HepG2 (cell line): ENCODE data around the gene BABAM1. TPM values are rescaled to one million over a fixed set of nuclear protein-coding genes. Genes with fewer than 3 reads are reported as not detected.

Experiments
- ATAC-seq: fragments of 200-7000 bp; cut with Tn5 transposase; 3 replicates; pipeline ENCODE4 v1.9.1; 2020; ENCODE audit warnings: mild to moderate bottlenecking, moderate library complexity
- BruUV-seq: library from RNA; stranded (reverse); fragments of 400-500 nt; replicated peaks from 2 replicates; lab custom pipeline; 2021; lab: Mats Ljungman, UMichigan
- CTCF ChIA-PET: fragments of 300-600 bp; formaldehyde crosslinking; extraction: SDS; loops from one replicate; lab custom pipeline; 2021; ENCODE audit warnings: low total read pairs, inconsistent platforms, low intra/inter-chr PET ratio; lab: Yijun Ruan, JAX
- POLR2A ChIA-PET: fragments of 350-600 bp; sonication (Branson Sonifier 250); formaldehyde crosslinking; loops from one replicate; lab custom pipeline; 2020; ENCODE audit warnings: antibody characterized with exemption, inconsistent platforms; lab: Yijun Ruan, JAX
- DNase-seq: peaks from one replicate; pipeline ENCODE4 v3.0.0-alpha.2; 2015; ENCODE audit warnings: low spot score
- FAIRE-seq: peaks from 3 replicates; lab custom pipeline; 2011; peaks lifted over from hg19 to GRCh38; lab: Jason Lieb, UNC
- H2AFZ ChIP-seq: one replicate; pipeline ENCODE4 v1.6.1; 2011; ENCODE audit warnings: low read length, inconsistent platforms
- H3K27ac ChIP-seq: fragments of 300-600 bp; 3 replicates; pipeline ENCODE4 v1.8.0; 2011; ENCODE audit warnings: mixed run types, mild to moderate bottlenecking, mixed read lengths, low read length, inconsistent platforms; ENCODE audit not compliant: insufficient read depth; ENCODE audit errors: extremely low read length
- H3K27me3 ChIP-seq, 2 experiments: fragments of 200-600 bp in 1 of 2; 2 replicates in 1 of 2; 3 replicates in 1 of 2; pipeline versions ENCODE4 v1.6.0 to v1.8.0; 2011; ENCODE audit warnings: low read length in 2 of 2, mild to moderate bottlenecking in 2 of 2, moderate library complexity in 2 of 2, inconsistent platforms in 1 of 2; ENCODE audit not compliant: insufficient read depth in 2 of 2, control insufficient read depth in 1 of 2
- H3K36me3 ChIP-seq, 2 experiments: fragments of 200-600 bp in 1 of 2; replicated peaks in 1 of 2; 2 replicates in 1 of 2; 3 replicates in 1 of 2; pipeline versions ENCODE4 v1.5.1 to v1.8.0; 2011; ENCODE audit warnings: low read length in 2 of 2, inconsistent platforms in 1 of 2; ENCODE audit not compliant: insufficient read depth in 2 of 2, control insufficient read depth in 1 of 2
- H3K4me1 ChIP-seq: 2 replicates; pipeline ENCODE4 v1.5.1; 2012; ENCODE audit warnings: low read length, inconsistent platforms; ENCODE audit not compliant: insufficient read depth
- H3K4me2 ChIP-seq: 2 replicates; pipeline ENCODE4 v1.6.0; 2011; ENCODE audit warnings: low read depth, low read length, inconsistent platforms
- H3K4me3 ChIP-seq, 3 experiments: fragments of 200-600 bp in 1 of 3; sonication (generic), shearing (Covaris generic) in 1 of 3; replicated peaks in 1 of 3; 2 replicates each; pipeline ENCODE4 v1.5.1; 2011 to 2016; ENCODE audit warnings: low read length in 3 of 3, inconsistent platforms in 2 of 3, low read depth in 2 of 3, mild to moderate bottlenecking in 2 of 3, control low read depth in 1 of 3, mixed read lengths in 1 of 3; ENCODE audit not compliant: insufficient read depth in 1 of 3
- H3K79me2 ChIP-seq: one replicate; pipeline ENCODE4 v1.6.1; 2011; ENCODE audit warnings: low read length, inconsistent platforms; ENCODE audit not compliant: insufficient read depth
- H3K9ac ChIP-seq: 2 replicates; pipeline ENCODE4 v1.6.0; 2011; ENCODE audit warnings: mild to moderate bottlenecking, low read depth, low read length, inconsistent platforms; ENCODE audit not compliant: insufficient read depth
- H3K9me3 ChIP-seq: 2 replicates; pipeline ENCODE4 v1.5.1; 2012; ENCODE audit warnings: mild to moderate bottlenecking, low read length
- H4K20me1 ChIP-seq: 2 replicates; pipeline ENCODE4 v1.6.0; 2011; ENCODE audit warnings: inconsistent platforms, mild to moderate bottlenecking, low read length, moderate library complexity; ENCODE audit not compliant: insufficient read depth
- AGO2 ChIP-seq: fragments of 200-400 bp; formaldehyde crosslinking; optimal IDR thresholded peaks from 2 replicates; pipeline ENCODE3; 2017; ENCODE audit warnings: mild to moderate bottlenecking, low read depth, low read length, moderate library complexity
- NR3C1 ChIP-seq: sonication (generic); formaldehyde crosslinking; IDR thresholded peaks from 2 replicates; pipeline ENCODE4 v1.4.0; 2020; ENCODE audit warnings: missing genetic modification reagents
- REXO4 ChIP-seq: sonication (generic); formaldehyde crosslinking; IDR thresholded peaks from 2 replicates; pipeline ENCODE4 v1.8.0; 2022; ENCODE audit warnings: missing genetic modification reagents, mild to moderate bottlenecking, borderline replicate concordance
- TBP ChIP-seq: sonication (generic); formaldehyde crosslinking; IDR thresholded peaks from 2 replicates; pipeline ENCODE4 v1.5.0; 2020; ENCODE audit warnings: missing genetic modification reagents
- ZMYM4 ChIP-seq: sonication (generic); formaldehyde crosslinking; IDR thresholded peaks from 2 replicates; pipeline ENCODE4 v1.8.1; 2023; ENCODE audit warnings: mild to moderate bottlenecking, missing genetic modification reagents
- ZNF550 ChIP-seq: sonication (generic); formaldehyde crosslinking; IDR thresholded peaks from 2 replicates; pipeline ENCODE4 v1.4.0; 2020; ENCODE audit warnings: mild to moderate bottlenecking, missing genetic modification reagents, borderline replicate concordance
- ZNF619 ChIP-seq: sonication (generic); formaldehyde crosslinking; IDR thresholded peaks from 2 replicates; pipeline ENCODE4 v1.4.0; 2020; ENCODE audit warnings: mild to moderate bottlenecking, missing genetic modification reagents
- ZNF772 ChIP-seq: sonication (generic); formaldehyde crosslinking; IDR thresholded peaks from 2 replicates; pipeline ENCODE4 v1.5.0; 2020; ENCODE audit warnings: mild to moderate bottlenecking, missing genetic modification reagents
- WGBS: methylation state at CpG from one replicate; pipeline ENCODE4 v1.1.6; 2017; ENCODE audit warnings: low lambda C conversion rate; 5-methylcytosine and 5-hydroxymethylcytosine counted together
- in situ Hi-C: cut with HindIII; loops from 2 replicates; pipeline ENCODE4 v1.10.0; 2017; ENCODE audit warnings: low pct_unique_long_range_greater_than_20kb; ENCODE audit not compliant: extremely low pct_ligation_motif_present
- intact Hi-C: fragments of 100-400 bp; cut with micrococcal nuclease; formaldehyde crosslinking; loops from one replicate; pipeline ENCODE4 v1.10.0; 2022; ENCODE audit not compliant: unreplicated experiment
- polyA plus RNA-seq, 8 experiments: library from polyadenylated mRNA; depleted of rRNA in 3 of 8; stranded (reverse) in 7 of 8; unstranded in 1 of 8; fragments of >200 nt; fragmentation: Illumina TruSeq in 4 of 8; extraction: Trizol in 4 of 8; gene quantifications; 2 replicates each; pipeline versions ENCODE4 v1.2.1 to v1.2.3, GENCODE V29; 2011 to 2016; ENCODE audit warnings: low read depth in 4 of 8, missing spikeins in 1 of 8, mixed read lengths in 1 of 8; ENCODE audit not compliant: insufficient read depth in 1 of 8
- total RNA-seq, 5 experiments: library from RNA; depleted of rRNA; stranded (reverse); fragments of >200 nt; fragmentation: Illumina TruSeq; extraction: Trizol; gene quantifications; 2 replicates each; pipeline ENCODE4 v1.2.3, GENCODE V29; 2016; ENCODE audit warnings: low read depth in 1 of 5

BABAM1 gene
- total and polyA plus RNA-seq, 2 of the 13 experiments (the other 11 are each of a cell fraction or from before 2014, with no cell fraction given) = 70.0 to 82.0 TPM

GRCh38 chr19:17296976-17297375, 29.7 kb downstream of the BABAM1 start:
- H3K27me3 ChIP-seq = no peaks in the 10 kb centered on the region
- 95% methylated on average over 6 of the region's 6 CpGs for WGBS
- intact Hi-C loops = no loop called here
- TF ChIP-seq ZNF619 (CRISPR knock-in tag) (no peak), REXO4 (CRISPR knock-in tag) (no peak), ZNF772 (CRISPR knock-in tag) (no peak), NR3C1 (CRISPR knock-in tag) (no peak), ZMYM4 (no peak)
- no peaks in the 10 kb centered on the region for H4K20me1 ChIP-seq
- H3K4me2 ChIP-seq = no peak overlapping the region
- no TSS peak for BruUV-seq
- H3K4me3 ChIP-seq = no peak overlapping the region
- peaks cover 5% of the 10 kb centered on the region for H3K9me3 ChIP-seq
- H2AFZ ChIP-seq = no peak overlapping the region
- no peak overlapping the region for H3K9ac ChIP-seq
- ChIA-PET POLR2A (no interaction called here), CTCF (no interaction called here)
- peaks cover 0 to 6% of the 10 kb centered on the region in 2 experiments; a peak in 1 of 5 replicates for H3K36me3 ChIP-seq
- H3K27ac ChIP-seq = no peak overlapping the region
- peaks cover 2% of the 10 kb centered on the region for H3K4me1 ChIP-seq
- DNase-seq (no peak), FAIRE-seq (no peak), ATAC-seq (no peak)
- H3K79me2 ChIP-seq = no peaks in the 10 kb centered on the region
- in situ Hi-C loops = no loop called here

- CTCF ChIA-PET = no interaction called here
- peaks cover 0 to 6% of the 10 kb centered on the region in 2 experiments; a peak in 1 of 5 replicates for H3K36me3 ChIP-seq
- peaks cover 29% of the 10 kb centered on the region for H3K4me1 ChIP-seq
- no peaks in the 10 kb centered on the region for H3K79me2 ChIP-seq
- peaks cover 5% of the 10 kb centered on the region for H3K9me3 ChIP-seq
- 93% methylated on average over 19 of the region's 51 CpGs for WGBS
- H3K27me3 ChIP-seq = no peaks in the 10 kb centered on the region
- FAIRE-seq (no peak), DNase-seq (no peak), ATAC-seq (no peak)
- H2AFZ ChIP-seq = no peak overlapping the region
- H3K27ac ChIP-seq = no peak overlapping the region
- POLR2A ChIA-PET = no interaction called here
- intact Hi-C loops = no loop called here
- H3K4me3 ChIP-seq = no peak overlapping the region
- in situ Hi-C loops = no loop called here
- H3K4me2 ChIP-seq = no peak overlapping the region
- no peak overlapping the region for H3K9ac ChIP-seq
- H4K20me1 ChIP-seq = no peaks in the 10 kb centered on the region
- no TSS peak for BruUV-seq
- TF ChIP-seq AGO2 (peak; percentile 29), ZNF550 (no peak), TBP (CRISPR knock-in tag) (no peak)
These were observed 33.9 kb downstream of the BABAM1 start for GRCh38 chr19:17300992-17301619.
